GM12878 (cell line): ENCODE data around the gene CLK4. TPM values are rescaled to one million over a fixed set of nuclear protein-coding genes. Genes with fewer than 3 reads are reported as not detected.

Experiments used
- ATAC-seq: fragments of 200-7000 bp; cut with Tn5 transposase; 3 replicates; pipeline ENCODE4 v1.9.1; 2020; ENCODE audit warnings: mild to moderate bottlenecking, moderate library complexity
- BruUV-seq: library from RNA; stranded (reverse); fragments of 400-500 nt; replicated peaks from 2 replicates; lab custom pipeline; 2021; lab: Mats Ljungman, UMichigan
- CTCF ChIA-PET: fragments of 300-600 bp; sonication (Branson Sonifier 250); formaldehyde crosslinking; extraction: SDS; loops from one replicate; lab custom pipeline; 2021; ENCODE audit warnings: inconsistent platforms; lab: Yijun Ruan, JAX
- POLR2A ChIA-PET: fragments of 350-600 bp; formaldehyde crosslinking; extraction: SDS; loops from one replicate; lab custom pipeline; 2021; ENCODE audit warnings: inconsistent platforms; lab: Charles Lee
- RAD21 ChIA-PET: fragments of 300-600 bp; sonication (Branson Sonifier 250); formaldehyde crosslinking; loops from one replicate; lab custom pipeline; 2023; ENCODE audit warnings: antibody characterized with exemption; ENCODE audit not compliant: unreplicated experiment; lab: Charles Lee
- SMC1A ChIA-PET: fragments of 300-600 bp; sonication (Branson Sonifier 250); formaldehyde crosslinking; loops from one replicate; lab custom pipeline; 2023; ENCODE audit not compliant: unreplicated experiment, uncharacterized antibody; lab: Charles Lee
- DNase-seq: peaks from one replicate; pipeline ENCODE4 v3.0.0-alpha.2; 2011; ENCODE audit warnings: low read depth, low spot score
- FAIRE-seq: peaks from 3 replicates; lab custom pipeline; 2011; peaks lifted over from hg19 to GRCh38; lab: Jason Lieb, UNC
- H2AFZ ChIP-seq: 2 replicates; pipeline ENCODE4 v1.6.0; 2011; ENCODE audit warnings: low read depth, low read length, control low read depth; ENCODE audit not compliant: control insufficient read depth
- H3K27ac ChIP-seq: 2 replicates; pipeline ENCODE4 v1.5.1; 2011; ENCODE audit warnings: control low read depth; ENCODE audit not compliant: control insufficient read depth, insufficient read depth
- H3K27me3 ChIP-seq, 2 experiments: replicated peaks in 1 of 2; 2 replicates each; pipeline versions ENCODE4 v1.6.0 to v1.6.1; 2011; ENCODE audit warnings: low read length in 1 of 2; ENCODE audit not compliant: control insufficient read depth in 2 of 2, insufficient read depth in 2 of 2
- H3K36me3 ChIP-seq, 2 experiments: 2 replicates each; pipeline ENCODE4 v1.5.1; 2011; ENCODE audit warnings: low read length in 1 of 2; ENCODE audit not compliant: control insufficient read depth in 2 of 2, insufficient read depth in 2 of 2
- H3K4me1 ChIP-seq: 2 replicates; pipeline ENCODE4 v1.6.1; 2011; ENCODE audit warnings: mild to moderate bottlenecking, low read length, moderate library complexity, mixed read lengths; ENCODE audit not compliant: control insufficient read depth, insufficient read depth
- H3K4me2 ChIP-seq: 2 replicates; pipeline ENCODE4 v1.6.0; 2011; ENCODE audit warnings: control low read depth; ENCODE audit not compliant: control insufficient read depth, insufficient read depth
- H3K4me3 ChIP-seq: fragments of 200-600 bp; sonication (generic); 2 replicates; pipeline ENCODE4 v1.5.1; 2016
- H3K79me2 ChIP-seq: 2 replicates; pipeline ENCODE4 v1.6.0; 2011; ENCODE audit warnings: low read length; ENCODE audit not compliant: control insufficient read depth, insufficient read depth
- H3K9ac ChIP-seq: 2 replicates; pipeline ENCODE4 v1.8.0; 2011; ENCODE audit warnings: low read length, control low read depth, mixed read lengths; ENCODE audit not compliant: control insufficient read depth, insufficient read depth
- H3K9me3 ChIP-seq: replicated peaks from 3 replicates; pipeline ENCODE4 v1.5.1; 2011; ENCODE audit warnings: mild to moderate bottlenecking, low read length; ENCODE audit not compliant: control insufficient read depth, insufficient read depth
- H4K20me1 ChIP-seq: 2 replicates; pipeline ENCODE4 v1.6.0; 2011; ENCODE audit not compliant: control insufficient read depth, insufficient read depth
- BCL11A ChIP-seq: IDR thresholded peaks from 2 replicates; pipeline ENCODE4 v1.6.1; 2011; ENCODE audit warnings: low read depth, low read length
- CBX5 ChIP-seq: sonication (generic); IDR thresholded peaks from 2 replicates; pipeline ENCODE4 v1.6.1; 2016; ENCODE audit warnings: low read depth, moderate library complexity, mild to moderate bottlenecking, inconsistent platforms
- CHD4 ChIP-seq: fragments of 200-600 bp; sonication (generic); IDR thresholded peaks from 2 replicates; pipeline ENCODE4 v1.6.1; 2016; ENCODE audit warnings: mild to moderate bottlenecking
- CUX1 ChIP-seq: IDR thresholded peaks from 2 replicates; pipeline ENCODE4 v1.6.1; 2012; ENCODE audit warnings: improper control_type of control experiment, low read depth, low read length; ENCODE audit not compliant: insufficient replicate concordance
- DPF2 ChIP-seq: fragments of 450-650 bp; IDR thresholded peaks from 2 replicates; pipeline ENCODE4 v1.6.1; 2017; ENCODE audit warnings: mild to moderate bottlenecking
- HCFC1 ChIP-seq: fragments of 150-350 bp; IDR thresholded peaks from 2 replicates; pipeline ENCODE4 v1.6.1; 2014; ENCODE audit warnings: low read length
- JUND ChIP-seq: IDR thresholded peaks from 2 replicates; pipeline ENCODE4 v1.6.1; 2012; ENCODE audit warnings: low read depth, mild to moderate bottlenecking, low read length, improper control_type of control experiment, moderate library complexity
- MEF2B ChIP-seq: fragments of 450-650 bp; IDR thresholded peaks from 2 replicates; pipeline ENCODE4 v1.6.1; 2018; ENCODE audit warnings: mild to moderate bottlenecking, moderate library complexity; ENCODE audit not compliant: partially characterized antibody, poor library complexity, severe bottlenecking
- MXI1 ChIP-seq: fragments of 150-350 bp; IDR thresholded peaks from 2 replicates; pipeline ENCODE4 v1.6.1; 2011; ENCODE audit warnings: low read depth, mild to moderate bottlenecking, inconsistent platforms, low read length, improper control_type of control experiment
- MYB ChIP-seq: fragments of 150-350 bp; IDR thresholded peaks from 2 replicates; pipeline ENCODE4 v1.6.1; 2014; ENCODE audit warnings: mild to moderate bottlenecking, low read depth, low read length, borderline replicate concordance
- NBN ChIP-seq: fragments of 450-650 bp; IDR thresholded peaks from 2 replicates; pipeline ENCODE4 v1.6.1; 2016
- NFYB ChIP-seq: IDR thresholded peaks from 2 replicates; pipeline ENCODE4 v1.6.1; 2011; ENCODE audit warnings: low read depth, mild to moderate bottlenecking, low read length, improper control_type of control experiment, moderate library complexity; ENCODE audit not compliant: insufficient read depth
- PAX8 ChIP-seq: fragments of 450-650 bp; IDR thresholded peaks from 2 replicates; pipeline ENCODE4 v1.6.1; 2017; ENCODE audit warnings: mild to moderate bottlenecking, moderate library complexity
- PRDM15 ChIP-seq: fragments of 450-650 bp; formaldehyde crosslinking; IDR thresholded peaks from 2 replicates; pipeline ENCODE4 v1.4.0; 2020; ENCODE audit warnings: mild to moderate bottlenecking, moderate library complexity
- SREBF1 ChIP-seq: IDR thresholded peaks from 2 replicates; pipeline ENCODE4 v1.6.1; 2012; ENCODE audit warnings: mild to moderate bottlenecking, low read length
- YY1 ChIP-seq: IDR thresholded peaks from 2 replicates; pipeline ENCODE4 v1.6.1; 2011; ENCODE audit warnings: low read depth, mild to moderate bottlenecking, low read length
- ZNF207 ChIP-seq: fragments of 450-650 bp; IDR thresholded peaks from 2 replicates; pipeline ENCODE4 v1.6.1; 2014; ENCODE audit warnings: antibody characterized with exemption, mild to moderate bottlenecking, borderline replicate concordance
- WGBS: methylation state at CpG from one replicate; pipeline ENCODE4 v1.1.6; 2016; ENCODE audit warnings: low lambda C conversion rate; ENCODE audit not compliant: insufficient replicate concordance, insufficient coverage; ENCODE audit errors: missing lambda C conversion rate; 5-methylcytosine and 5-hydroxymethylcytosine counted together
- in situ Hi-C: fragments of 300-500 bp; cut with MboI; formaldehyde crosslinking; loops from 9 replicates; pipeline ENCODE4 v1.14.3; 2018; ENCODE audit warnings: mixed read lengths
- intact Hi-C: fragments of 100-400 bp; cut with micrococcal nuclease; formaldehyde crosslinking; loops from one replicate; pipeline ENCODE4 v1.14.2; 2022; ENCODE audit not compliant: unreplicated experiment
- polyA plus RNA-seq, 11 experiments: library from polyadenylated mRNA; depleted of rRNA in 4 of 11; unstranded in 6 of 11; stranded (reverse) in 5 of 11; fragments of >200 nt; fragmentation: Nextera tagmentation in 4 of 11; fragmentation: Illumina TruSeq in 1 of 11; extraction: Ambion mirVana in 4 of 11; extraction: Trizol in 1 of 11; gene quantifications; 1 replicate in 1 of 11; 2 replicates in 10 of 11; pipeline versions ENCODE4 v1.2.1 to v1.2.3, GENCODE V29; 2011 to 2016; ENCODE audit warnings: inconsistent platforms in 2 of 11, missing spikeins in 2 of 11, low read depth in 1 of 11
- total RNA-seq, 4 experiments: library from RNA; depleted of rRNA in 3 of 4; stranded (reverse); fragments of >200 nt in 3 of 4; fragmentation: Illumina TruSeq in 1 of 4; extraction: Trizol in 1 of 4; gene quantifications; 2 replicates each; pipeline versions ENCODE4 v1.2.1 to v1.2.3, GENCODE V29; 2013 to 2021

CLK4 gene
- total and polyA plus RNA-seq, 10 of the 15 experiments (the other 5 are each of a cell fraction or from before 2014, with no cell fraction given), result 13.6 to 47.9 (median 19.1) TPM

DNA sequence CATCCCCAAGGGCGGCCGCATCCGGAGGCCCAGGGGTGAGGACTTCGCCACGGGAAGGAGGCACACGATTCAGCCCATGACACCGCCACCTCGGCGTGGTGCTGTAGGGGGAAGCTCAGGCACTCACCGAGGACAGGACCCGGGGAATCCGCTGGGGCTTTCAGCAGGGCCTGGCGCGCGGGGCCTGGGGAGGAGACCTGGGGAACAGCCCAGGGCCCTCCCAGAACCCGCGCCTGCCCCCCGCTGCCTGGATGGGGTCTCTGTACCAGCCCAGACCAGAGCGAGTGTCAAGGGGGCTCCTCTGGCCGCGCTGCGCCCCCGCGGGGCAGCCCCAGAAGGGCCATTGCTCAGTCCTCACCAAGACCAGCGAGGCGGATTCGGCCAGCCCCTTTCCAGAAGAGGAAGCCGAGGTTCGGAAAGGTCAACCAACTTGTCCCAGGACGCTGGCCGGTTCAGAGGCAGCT is 49.4 kb downstream of the CLK4 start:
- FAIRE-seq (no peak), ATAC-seq (no peak), DNase-seq (no peak)
- ChIA-PET POLR2A (no interaction called here), CTCF (no interaction called here), RAD21 (no interaction called here), SMC1A (no interaction called here)
- H3K4me2 ChIP-seq, result no peak overlapping the region
- H4K20me1 ChIP-seq, result no peaks in the 10 kb centered on the region
- H3K9me3 ChIP-seq, result no peaks in the 10 kb centered on the region; the same call in 2 of the 3 replicates
- no peak overlapping the region for H3K9ac ChIP-seq
- 41% methylated on average over 21 of the region's 31 CpGs for WGBS
- no peak overlapping the region for H2AFZ ChIP-seq
- no peaks in the 10 kb centered on the region for H3K36me3 ChIP-seq
- no peaks in the 10 kb centered on the region for H3K27me3 ChIP-seq
- BruUV-seq, result no TSS peak
- in situ Hi-C loops, result no loop called here
- intact Hi-C loops, result no loop called here
- H3K79me2 ChIP-seq, result no peaks in the 10 kb centered on the region
- no peak overlapping the region for H3K27ac ChIP-seq
- no peaks in the 10 kb centered on the region for H3K4me1 ChIP-seq
- H3K4me3 ChIP-seq, result no peak overlapping the region
- no peak for TF ChIP-seq NBN
- TF ChIP-seq CHD4, result no peak
- TF ChIP-seq MEF2B, result no peak
- TF ChIP-seq PAX8, result no peak
- TF ChIP-seq MXI1, result no peak
- TF ChIP-seq SREBF1, result no peak
- TF ChIP-seq CBX5, result no peak
- TF ChIP-seq BCL11A, result no peak
- no peak for TF ChIP-seq YY1
- TF ChIP-seq DPF2, result no peak
- TF ChIP-seq CUX1, result no peak
- TF ChIP-seq JUND, result no peak
- TF ChIP-seq MYB, result no peak
- TF ChIP-seq ZNF207, result no peak
- TF ChIP-seq NFYB, result no peak
- TF ChIP-seq HCFC1, result no peak
- no peak for TF ChIP-seq PRDM15 (CRISPR knock-in tag)
